Epithelial cell of esophagus (primary cell): ENCODE data around the gene PDE4A.

Source experiments
- DNase-seq: peaks from one replicate; pipeline ENCODE4 v3.0.0; 2010; ENCODE audit warnings: low read depth
- H3K4me3 ChIP-seq: 2 replicates; pipeline ENCODE4 v1.5.1; 2011; ENCODE audit warnings: mild to moderate bottlenecking, low read length, control low read depth
- CTCF ChIP-seq: IDR thresholded peaks from 2 replicates; pipeline ENCODE4 v1.5.1; 2011; ENCODE audit warnings: low read depth, mild to moderate bottlenecking, low read length, control low read depth, inconsistent platforms; ENCODE audit not compliant: insufficient read depth; ENCODE audit errors: missing control alignments

Gene PDE4A

GRCh38 chr19:10517760-10518443 is 97.6 kb downstream of the PDE4A start:
- H3K4me3 ChIP-seq, result peak overlapping the region; percentile 74
- TF ChIP-seq CTCF, result no peak
- DNase-seq, result peak; percentile 38

GRCh38 chr19:10518444-10519361 is 98.4 kb downstream of the PDE4A start:
- no peak for DNase-seq
- no peak overlapping the region for H3K4me3 ChIP-seq
- TF ChIP-seq CTCF, result no peak
